H9 (cell line): ENCODE data around the gene KAT2B. TPM values are rescaled to one million over a fixed set of nuclear protein-coding genes. Genes with fewer than 3 reads are reported as not detected.
"Not testable (repeated sequence)": the region's sequence is repeated elsewhere in the genome, so short reads cannot be mapped to it uniquely, and the experiment has no call there.

Experiments used
- DNase-seq: peaks from one replicate; pipeline ENCODE4 v3.0.0-alpha.2; 2017
- H2AFZ ChIP-seq: one replicate; pipeline ENCODE4 v1.6.1; 2013; ENCODE audit warnings: mild to moderate bottlenecking, low read length, control low read depth, moderate library complexity
- H2AK5ac ChIP-seq: 2 replicates; pipeline ENCODE4 v1.6.1; 2013; ENCODE audit warnings: low read length, control low read depth, mixed read lengths; ENCODE audit not compliant: insufficient read length
- H2BK120ac ChIP-seq: one replicate; pipeline ENCODE4 v1.6.1; 2013; ENCODE audit warnings: low read depth, mild to moderate bottlenecking, low read length, control low read depth, inconsistent platforms; ENCODE audit not compliant: poor library complexity, severe bottlenecking
- H2BK12ac ChIP-seq: 2 replicates; pipeline ENCODE4 v1.6.1; 2013; ENCODE audit warnings: low read length, control low read depth, mixed read lengths, low read depth; ENCODE audit not compliant: insufficient read length
- H2BK15ac ChIP-seq: 2 replicates; pipeline ENCODE4 v1.6.1; 2013; ENCODE audit warnings: low read depth, low read length, control low read depth
- H2BK20ac ChIP-seq: one replicate; pipeline ENCODE4 v1.6.1; 2013; ENCODE audit warnings: low read depth, mild to moderate bottlenecking, low read length, control low read depth, inconsistent platforms; ENCODE audit not compliant: poor library complexity, severe bottlenecking
- H2BK5ac ChIP-seq: 2 replicates; pipeline ENCODE4 v1.6.1; 2013; ENCODE audit warnings: low read length, control low read depth, mixed read lengths; ENCODE audit not compliant: insufficient read length
- H3K14ac ChIP-seq: 2 replicates; pipeline ENCODE4 v1.6.1; 2013; ENCODE audit warnings: low read length, control low read depth; ENCODE audit not compliant: insufficient read depth
- H3K18ac ChIP-seq: 2 replicates; pipeline ENCODE4 v1.6.1; 2013; ENCODE audit warnings: low read depth, mild to moderate bottlenecking, mixed read lengths, low read length, control low read depth; ENCODE audit not compliant: insufficient read length
- H3K23ac ChIP-seq: 2 replicates; pipeline ENCODE4 v1.6.1; 2013; ENCODE audit warnings: low read length, control low read depth, mixed read lengths, low read depth; ENCODE audit not compliant: insufficient read length
- H3K23me2 ChIP-seq: 2 replicates; pipeline ENCODE4 v1.6.1; 2013; ENCODE audit warnings: low read depth, mild to moderate bottlenecking, mixed read lengths, low read length, control low read depth; ENCODE audit not compliant: insufficient read length, poor library complexity, severe bottlenecking
- H3K27ac ChIP-seq: 2 replicates; pipeline ENCODE4 v1.5.1; 2013; ENCODE audit warnings: low read length, control low read depth, mixed read lengths, low read depth; ENCODE audit not compliant: insufficient read length
- H3K27me3 ChIP-seq: 2 replicates; pipeline ENCODE4 v1.6.1; 2013; ENCODE audit warnings: low read length, control low read depth, inconsistent platforms; ENCODE audit not compliant: insufficient read depth
- H3K4ac ChIP-seq: 2 replicates; pipeline ENCODE4 v1.6.1; 2013; ENCODE audit warnings: low read depth, mild to moderate bottlenecking, control low read depth, inconsistent platforms, low read length, moderate library complexity
- H3K4me1 ChIP-seq: 2 replicates; pipeline ENCODE4 v1.6.1; 2013; ENCODE audit warnings: low read length, control low read depth, inconsistent platforms; ENCODE audit not compliant: insufficient read depth
- H3K4me2 ChIP-seq: 2 replicates; pipeline ENCODE4 v1.6.1; 2013; ENCODE audit warnings: low read length, control low read depth, mixed read lengths; ENCODE audit not compliant: insufficient read length, insufficient read depth
- H3K56ac ChIP-seq: 2 replicates; pipeline ENCODE4 v1.6.1; 2013; ENCODE audit warnings: low read depth, mild to moderate bottlenecking, mixed read lengths, low read length, control low read depth; ENCODE audit not compliant: insufficient read length
- H3K79me1 ChIP-seq: 2 replicates; pipeline ENCODE4 v1.6.1; 2013; ENCODE audit warnings: low read depth, mild to moderate bottlenecking, moderate library complexity, low read length, control low read depth, inconsistent platforms; ENCODE audit not compliant: insufficient read depth, poor library complexity, severe bottlenecking
- H3K79me2 ChIP-seq: 2 replicates; pipeline ENCODE4 v1.6.1; 2013; ENCODE audit warnings: low read length, control low read depth, inconsistent platforms; ENCODE audit not compliant: insufficient read depth
- H3K9ac ChIP-seq: 2 replicates; pipeline ENCODE4 v1.6.1; 2013; ENCODE audit warnings: low read length, control low read depth, mixed read lengths; ENCODE audit not compliant: insufficient read length; ENCODE audit errors: extremely low read depth
- H3K9me3 ChIP-seq: one replicate; pipeline ENCODE4 v1.6.1; 2013; ENCODE audit warnings: low read depth, low read length, inconsistent platforms; ENCODE audit not compliant: control insufficient read depth
- H3T11ph ChIP-seq: one replicate; pipeline ENCODE4 v1.6.1; 2013; ENCODE audit warnings: mild to moderate bottlenecking, low read length, control low read depth, inconsistent platforms
- H4K20me1 ChIP-seq: one replicate; pipeline ENCODE4 v1.6.1; 2013; ENCODE audit not compliant: control insufficient read depth, insufficient read length, insufficient read depth
- H4K5ac ChIP-seq: 2 replicates; pipeline ENCODE4 v1.6.1; 2013; ENCODE audit warnings: low read depth, mild to moderate bottlenecking, mixed read lengths, low read length, control low read depth; ENCODE audit not compliant: insufficient read length
- H4K8ac ChIP-seq: replicated peaks from 2 replicates; pipeline ENCODE4 v1.6.1; 2013; ENCODE audit warnings: low read length, control low read depth, mixed read lengths, low read depth; ENCODE audit not compliant: insufficient read length
- H4K91ac ChIP-seq: 2 replicates; pipeline ENCODE4 v1.6.1; 2013; ENCODE audit warnings: low read depth, mild to moderate bottlenecking, moderate library complexity, mixed read lengths, low read length, control low read depth; ENCODE audit not compliant: insufficient read length
- H3K27ac Mint-ChIP-seq, 3 experiments: 2 replicates in 2 of 3; 3 replicates in 1 of 3; pipeline ENCODE4 v1.8.0; 2020 to 2021; ENCODE audit warnings: mixed read lengths in 3 of 3, mild to moderate bottlenecking in 1 of 3, moderate library complexity in 1 of 3
- H3K27me3 Mint-ChIP-seq: 2 replicates; pipeline ENCODE4 v1.8.0; 2021; ENCODE audit warnings: low read depth, mild to moderate bottlenecking, moderate library complexity, mixed read lengths
- H3K36me3 Mint-ChIP-seq, 3 experiments: 2 replicates in 2 of 3; 3 replicates in 1 of 3; pipeline ENCODE4 v1.8.0; 2020 to 2021; ENCODE audit warnings: low read depth in 3 of 3, mixed read lengths in 3 of 3; ENCODE audit not compliant: insufficient read depth in 1 of 3
- H3K4me1 Mint-ChIP-seq, 2 experiments: 2 replicates each; pipeline ENCODE4 v1.8.0; 2020; ENCODE audit warnings: mixed read lengths in 2 of 2
- H3K4me3 Mint-ChIP-seq, 2 experiments: 2 replicates in 1 of 2; 3 replicates in 1 of 2; pipeline ENCODE4 v1.8.0; 2020 to 2021; ENCODE audit warnings: mild to moderate bottlenecking in 2 of 2, mixed read lengths in 2 of 2, moderate library complexity in 1 of 2
- H3K9me3 Mint-ChIP-seq, 2 experiments: 2 replicates in 1 of 2; 3 replicates in 1 of 2; pipeline ENCODE4 v1.8.0; 2020; ENCODE audit warnings: mild to moderate bottlenecking in 2 of 2, mixed read lengths in 2 of 2, moderate library complexity in 1 of 2
- CTCF ChIP-seq: fragments of 200-600 bp; sonication (generic); conservative IDR thresholded peaks from 3 replicates; pipeline ENCODE4 v1.8.0; 2021; ENCODE audit warnings: antibody characterized with exemption, mild to moderate bottlenecking
- WGBS: extraction: QIAGEN DNeasy Blood & Tissue Kit; methylation state at CpG from one replicate; pipeline ENCODE4 v1.1.7; 2013; ENCODE audit warnings: missing lambda C conversion rate, low lambda C conversion rate, mixed read lengths; ENCODE audit not compliant: insufficient read length; ENCODE audit errors: extremely low coverage; 5-methylcytosine and 5-hydroxymethylcytosine counted together
- total RNA-seq: library from RNA; stranded (reverse); gene quantifications from 2 replicates; pipeline ENCODE4 v1.2.1, GENCODE V29; 2021

The KAT2B gene
- total RNA-seq, 1 experiment from 2014 or later: 6.3 TPM

GRCh38 chr3:20028905-20029331 lies 11.3 kb upstream of the KAT2B start:
- no peaks in the 10 kb centered on the region for H3K27me3 Mint-ChIP-seq
- Histone ChIP-seq H4K91ac (no peak overlapping the region), H2AFZ (peak overlapping the region; percentile 80), H2BK5ac (no peak overlapping the region), H3T11ph (no peak overlapping the region), H4K8ac (no peak overlapping the region), H3K56ac (no peak overlapping the region), H3K23me2 (no peaks in the 10 kb centered on the region), H3K18ac (no peak overlapping the region), H3K4ac (no peak overlapping the region), H3K27ac (no peak overlapping the region), H3K14ac (no peak overlapping the region), H3K23ac (no peak overlapping the region), H4K5ac (no peak overlapping the region), H3K79me1 (no peaks in the 10 kb centered on the region), H3K9me3 (no peaks in the 10 kb centered on the region), H2AK5ac (no peak overlapping the region), H3K79me2 (no peaks in the 10 kb centered on the region), H2BK20ac (no peak overlapping the region), H3K27me3 (no peaks in the 10 kb centered on the region), H3K9ac (no peak overlapping the region), H2BK12ac (no peak overlapping the region), H2BK15ac (no peak overlapping the region), H3K4me2 (no peak overlapping the region), H3K4me1 (no peaks in the 10 kb centered on the region), H4K20me1 (no peaks in the 10 kb centered on the region), H2BK120ac (no peak overlapping the region)
- H3K27ac Mint-ChIP-seq: peak overlapping the region; percentile 7 to 96 (median 94); a peak in 5 of 7 replicates
- WGBS: no CpG with 5 or more reads among the region's 7 CpGs
- no peak overlapping the region for H3K4me3 Mint-ChIP-seq
- TF ChIP-seq CTCF: no peak
- peak; percentile 29 for DNase-seq
- H3K4me1 Mint-ChIP-seq: peaks cover 9 to 15% of the 10 kb centered on the region in 2 experiments
- H3K36me3 Mint-ChIP-seq: no peaks in the 10 kb centered on the region
- H3K9me3 Mint-ChIP-seq: no peaks in the 10 kb centered on the region

- not testable (repeated sequence) for H2BK20ac ChIP-seq, H3T11ph ChIP-seq, H4K91ac ChIP-seq, DNase-seq, H3K79me2 ChIP-seq, H2BK5ac ChIP-seq, H2BK120ac ChIP-seq, H3K18ac ChIP-seq, H3K27ac Mint-ChIP-seq, H3K56ac ChIP-seq, H3K79me1 ChIP-seq, H3K36me3 Mint-ChIP-seq, H3K4ac ChIP-seq, H3K4me3 Mint-ChIP-seq, H2BK12ac ChIP-seq, H3K27me3 ChIP-seq, H3K14ac ChIP-seq, H2AK5ac ChIP-seq, H3K23ac ChIP-seq, H3K4me1 ChIP-seq, H2BK15ac ChIP-seq, H3K27ac ChIP-seq, H3K9ac ChIP-seq, H4K5ac ChIP-seq, H3K4me2 ChIP-seq, H3K27me3 Mint-ChIP-seq, H3K9me3 ChIP-seq, H4K20me1 ChIP-seq, H3K9me3 Mint-ChIP-seq, H2AFZ ChIP-seq, H4K8ac ChIP-seq, H3K23me2 ChIP-seq
- H3K4me1 Mint-ChIP-seq: peaks cover 6 to 12% of the 10 kb centered on the region in 2 experiments
- no CpG with 5 or more reads among the region's 7 CpGs for WGBS
These were observed 8.3 kb upstream of the KAT2B start for GRCh38 chr3:20031939-20032338.
